ENCODE results near the gene KCNQ1.

Gene KCNQ1

GRCh38 chr11:2898366-2899079 is 453.7 kb downstream of the KCNQ1 start:
- DNase-seq: peak; percentile 77
